ENCODE results near the gene NEURL1. TPM values are rescaled to one million over a fixed set of nuclear protein-coding genes. Genes with fewer than 3 reads are reported as not detected.
"Not testable (repeated sequence)": the region's sequence is repeated elsewhere in the genome, so short reads cannot be mapped to it uniquely, and the experiment has no call there.

Gene NEURL1
- total and polyA plus RNA-seq, 2 donors = 5.2 to 27.8 TPM

GRCh38 chr10:103620891-103621782, 127.6 kb downstream of the NEURL1 start:
- WGBS = 89% methylated on average over 15 of the region's 15 CpGs
- H3K27ac ChIP-seq (ENCODE audit: low read depth) = no peak overlapping the region
- no peak for DNase-seq (ENCODE audit: extremely low spot score)
- H3K4me1 ChIP-seq (ENCODE audit: insufficient read depth) = no peaks in the 10 kb centered on the region
- H3K36me3 ChIP-seq (ENCODE audit: insufficient read depth) = no peaks in the 10 kb centered on the region
- no peak overlapping the region for H3K4me3 ChIP-seq (ENCODE audit: low read depth, low read length)

- WGBS = 70% methylated on average over 4 of the region's 4 CpGs
- Histone ChIP-seq H3K4me3 (ENCODE audit: low read depth, low read length) (no peak overlapping the region), H3K4me1 (ENCODE audit: insufficient read depth) (no peaks in the 10 kb centered on the region), H3K27ac (ENCODE audit: low read depth) (no peak overlapping the region), H3K36me3 (ENCODE audit: insufficient read depth) (no peaks in the 10 kb centered on the region)
- DNase-seq (ENCODE audit: extremely low spot score) = no peak
Measured at GRCh38 chr10:103621783-103622125, 128.2 kb downstream of the NEURL1 start.

GRCh38 chr10:103622286-103622685, 128.8 kb downstream of the NEURL1 start:
- H3K4me1 ChIP-seq (ENCODE audit: insufficient read depth) = no peaks in the 10 kb centered on the region
- H3K27ac ChIP-seq (ENCODE audit: low read depth) = no peak overlapping the region
- 93% methylated on average over 18 of the region's 18 CpGs for WGBS
- H3K36me3 ChIP-seq (ENCODE audit: insufficient read depth) = no peaks in the 10 kb centered on the region
- no peak overlapping the region for H3K4me3 ChIP-seq (ENCODE audit: low read depth, low read length)
- DNase-seq (ENCODE audit: extremely low spot score) = no peak

- WGBS = 86% methylated on average over 11 of the region's 11 CpGs
- Histone ChIP-seq H3K27ac (ENCODE audit: low read depth) (no peak overlapping the region), H3K4me3 (ENCODE audit: low read depth, low read length) (no peak overlapping the region), H3K4me1 (ENCODE audit: insufficient read depth) (no peaks in the 10 kb centered on the region), H3K36me3 (ENCODE audit: insufficient read depth) (no peaks in the 10 kb centered on the region)
- DNase-seq (ENCODE audit: extremely low spot score) = no peak
Measured at GRCh38 chr10:103622935-103623574, 129.6 kb downstream of the NEURL1 start.

- 86% methylated on average over 11 of the region's 11 CpGs for WGBS
Measured at GRCh38 chr10:103626178-103626577, 132.7 kb downstream of the NEURL1 start.

GRCh38 chr10:103627111-103627892, 133.8 kb downstream of the NEURL1 start:
- H3K27ac ChIP-seq (ENCODE audit: low read depth) = no peak overlapping the region
- H3K36me3 ChIP-seq (ENCODE audit: insufficient read depth) = no peaks in the 10 kb centered on the region
- no peak overlapping the region for H3K4me3 ChIP-seq (ENCODE audit: low read depth, low read length)
- H3K4me1 ChIP-seq (ENCODE audit: insufficient read depth) = no peaks in the 10 kb centered on the region
- no peak for DNase-seq (ENCODE audit: extremely low spot score)
- WGBS = 82% methylated on average over 22 of the region's 22 CpGs

More at GRCh38 chr10:103626178-103626577, 132.7 kb downstream of the NEURL1 start:
- H3K4me1 ChIP-seq (ENCODE audit: insufficient read depth) = no peaks in the 10 kb centered on the region
- DNase-seq (ENCODE audit: extremely low spot score) = no peak
- no peak overlapping the region for H3K4me3 ChIP-seq (ENCODE audit: low read depth, low read length)
- H3K36me3 ChIP-seq (ENCODE audit: insufficient read depth) = no peaks in the 10 kb centered on the region
- H3K27ac ChIP-seq (ENCODE audit: low read depth) = no peak overlapping the region

- Histone ChIP-seq H3K4me1 (ENCODE audit: insufficient read depth) (no peaks in the 10 kb centered on the region), H3K27ac (ENCODE audit: low read depth) (no peak overlapping the region), H3K36me3 (ENCODE audit: insufficient read depth) (no peaks in the 10 kb centered on the region), H3K4me3 (ENCODE audit: low read depth, low read length) (no peak overlapping the region)
- WGBS = 93% methylated on average over 13 of the region's 13 CpGs
- DNase-seq (ENCODE audit: extremely low spot score) = no peak
Measured at GRCh38 chr10:103627893-103628292, 134.4 kb downstream of the NEURL1 start.

- Histone ChIP-seq H3K4me1 (ENCODE audit: insufficient read depth) (no peaks in the 10 kb centered on the region), H3K27ac (ENCODE audit: low read depth) (no peak overlapping the region), H3K4me3 (ENCODE audit: low read depth, low read length) (no peak overlapping the region), H3K36me3 (ENCODE audit: insufficient read depth) (no peaks in the 10 kb centered on the region)
- WGBS = 62% methylated on average over 3 of the region's 3 CpGs
- no peak for DNase-seq (ENCODE audit: extremely low spot score)
Measured at GRCh38 chr10:103629581-103629980, 136.1 kb downstream of the NEURL1 start.

GRCh38 chr10:103630156-103630555, 136.7 kb downstream of the NEURL1 start:
- Histone ChIP-seq H3K27ac (ENCODE audit: low read depth) (no peak overlapping the region), H3K36me3 (ENCODE audit: insufficient read depth) (no peaks in the 10 kb centered on the region), H3K4me1 (ENCODE audit: insufficient read depth) (no peaks in the 10 kb centered on the region), H3K4me3 (ENCODE audit: low read depth, low read length) (no peak overlapping the region)
- 55% methylated on average over 1 of the region's 1 CpG for WGBS
- no peak for DNase-seq (ENCODE audit: extremely low spot score)

GRCh38 chr10:103632247-103632642, 138.7 kb downstream of the NEURL1 start:
- Histone ChIP-seq H3K36me3 (ENCODE audit: insufficient read depth) (no peaks in the 10 kb centered on the region), H3K4me1 (ENCODE audit: insufficient read depth) (no peaks in the 10 kb centered on the region), H3K27ac (ENCODE audit: low read depth) (no peak overlapping the region), H3K4me3 (ENCODE audit: low read depth, low read length) (no peak overlapping the region)
- 64% methylated on average over 7 of the region's 7 CpGs for WGBS
- DNase-seq (ENCODE audit: extremely low spot score) = no peak

- H3K36me3 ChIP-seq (ENCODE audit: insufficient read depth); H3K4me3 ChIP-seq (ENCODE audit: low read depth, low read length); H3K4me1 ChIP-seq (ENCODE audit: insufficient read depth); DNase-seq (ENCODE audit: extremely low spot score); H3K27ac ChIP-seq (ENCODE audit: low read depth): not testable (repeated sequence)
- WGBS = 91% methylated on average over 6 of the region's 6 CpGs
Measured at GRCh38 chr10:103632871-103633270, 139.4 kb downstream of the NEURL1 start.

- Histone ChIP-seq H3K36me3 (ENCODE audit: insufficient read depth) (no peaks in the 10 kb centered on the region), H3K4me1 (ENCODE audit: insufficient read depth) (no peaks in the 10 kb centered on the region), H3K4me3 (ENCODE audit: low read depth, low read length) (no peak overlapping the region), H3K27ac (ENCODE audit: low read depth) (no peak overlapping the region)
- no peak for DNase-seq (ENCODE audit: extremely low spot score)
- 93% methylated on average over 7 of the region's 7 CpGs for WGBS
Measured at GRCh38 chr10:103633846-103634245, 140.3 kb downstream of the NEURL1 start.

- no peak overlapping the region for H3K27ac ChIP-seq (ENCODE audit: low read depth)
- no peak for DNase-seq (ENCODE audit: extremely low spot score)
- H3K36me3 ChIP-seq (ENCODE audit: insufficient read depth) = no peaks in the 10 kb centered on the region
- WGBS = 47% methylated on average over 5 of the region's 5 CpGs
- H3K4me1 ChIP-seq (ENCODE audit: insufficient read depth) = no peaks in the 10 kb centered on the region
- no peak overlapping the region for H3K4me3 ChIP-seq (ENCODE audit: low read depth, low read length)
Measured at GRCh38 chr10:103635580-103635979, 142.1 kb downstream of the NEURL1 start.
